Esophagus mucosa (tissue), 1 donor: ENCODE results near the gene SLC15A2. TPM values are rescaled to one million over a fixed set of nuclear protein-coding genes. Genes with fewer than 3 reads are reported as not detected.
"Not testable (repeated sequence)": the region's sequence is repeated elsewhere in the genome, so short reads cannot be mapped to it uniquely, and the experiment has no call there.

Experiments
- ATAC-seq: fragments of 200-7000 bp; cut with Tn5 transposase; one replicate; pipeline ENCODE4 v1.9.1; 2020
- total RNA-seq: library from RNA; stranded (reverse); gene quantifications from one replicate; pipeline ENCODE4 v1.2.4, GENCODE V29; 2023
- donor health status: DM: yes; HTN: yes; CAD: no.

SLC15A2 gene
- total RNA-seq, 1 donor from 2014 or later: 3.8 TPM

GRCh38 chr3:121926380-121926779 lies 32.2 kb downstream of the SLC15A2 start:
- ATAC-seq: no peak

- ATAC-seq: not testable (repeated sequence)
Observed at GRCh38 chr3:121938141-121938855, 44.1 kb downstream of the SLC15A2 start.

GRCh38 chr3:121941592-121941991 lies 47.4 kb downstream of the SLC15A2 start:
- no peak for ATAC-seq

GRCh38 chr3:121942116-121942786 lies 48.0 kb downstream of the SLC15A2 start:
- peak; percentile 89 for ATAC-seq

- peak; percentile 89 for ATAC-seq
Observed at GRCh38 chr3:121943431-121943830, 49.2 kb downstream of the SLC15A2 start.

- no peak for ATAC-seq
Observed at GRCh38 chr3:121948641-121949040, 54.4 kb downstream of the SLC15A2 start.

- no peak for ATAC-seq
Observed at GRCh38 chr3:121951291-121951919, 57.2 kb downstream of the SLC15A2 start.

GRCh38 chr3:121956363-121956762 lies 62.2 kb downstream of the SLC15A2 start:
- no peak for ATAC-seq

GRCh38 chr3:121957674-121958415 lies 63.6 kb downstream of the SLC15A2 start:
- ATAC-seq: no peak

GRCh38 chr3:121958801-121959200 lies 64.6 kb downstream of the SLC15A2 start:
- ATAC-seq: no peak

- ATAC-seq: no peak
Observed at GRCh38 chr3:121961283-121961682, 67.1 kb downstream of the SLC15A2 start.

- ATAC-seq: no peak
Observed at GRCh38 chr3:121962443-121962842, 68.2 kb downstream of the SLC15A2 start.

- ATAC-seq: no peak
Observed at GRCh38 chr3:121963608-121964007, 69.4 kb downstream of the SLC15A2 start.

- ATAC-seq: no peak
Observed at GRCh38 chr3:121969631-121970030, 75.4 kb downstream of the SLC15A2 start.

GRCh38 chr3:121970047-121970446 lies 75.8 kb downstream of the SLC15A2 start:
- peak; percentile 48 for ATAC-seq

- peak; percentile 50 for ATAC-seq
Observed at GRCh38 chr3:121974601-121975111, 80.5 kb downstream of the SLC15A2 start.

- no peak for ATAC-seq
Observed at GRCh38 chr3:121975702-121976302, 81.6 kb downstream of the SLC15A2 start.

GRCh38 chr3:121976727-121977126 lies 82.5 kb downstream of the SLC15A2 start:
- no peak for ATAC-seq

GRCh38 chr3:121979246-121979645 lies 85.0 kb downstream of the SLC15A2 start:
- ATAC-seq: peak; percentile 40

GRCh38 chr3:121979734-121980449 lies 85.7 kb downstream of the SLC15A2 start:
- ATAC-seq: peak; percentile 95

- no peak for ATAC-seq
Observed at GRCh38 chr3:121980450-121980796, 86.2 kb downstream of the SLC15A2 start.

- no peak for ATAC-seq
Observed at GRCh38 chr3:121981473-121981872, 87.3 kb downstream of the SLC15A2 start.
